Suprapubic skin (tissue), 4 donors: ENCODE data around the gene NRP1.

Experiments used
- EP300 ChIP-seq: sonication (generic); formaldehyde crosslinking; IDR thresholded peaks from one replicate; pipeline ENCODE4 v1.6.1; 2017; ENCODE audit warnings: antibody characterized with exemption
- POLR2A ChIP-seq, 2 donors: fragments of 450-650 bp; IDR thresholded peaks; one replicate each; pipeline ENCODE4 v1.6.1; 2017; ENCODE audit warnings: antibody characterized with exemption in 2 of 2, mild to moderate bottlenecking in 2 of 2, moderate library complexity in 2 of 2
- POLR2AphosphoS5 ChIP-seq, 3 donors: sonication (generic); formaldehyde crosslinking; IDR thresholded peaks; one replicate each; pipeline ENCODE4 v1.6.1; 2017; ENCODE audit warnings: antibody characterized with exemption in 3 of 3
- TF ChIP-seq, protein P1 (sequence below), 2 donors: fragments of 200-600 bp in 1 of 2; fragments of 450-650 bp in 1 of 2; sonication (generic) in 1 of 2; IDR thresholded peaks; one replicate each; pipeline ENCODE4 v1.5.1; 2016 to 2019; ENCODE audit warnings: antibody characterized with exemption in 2 of 2, mild to moderate bottlenecking in 1 of 2, moderate library complexity in 1 of 2

DNA sequence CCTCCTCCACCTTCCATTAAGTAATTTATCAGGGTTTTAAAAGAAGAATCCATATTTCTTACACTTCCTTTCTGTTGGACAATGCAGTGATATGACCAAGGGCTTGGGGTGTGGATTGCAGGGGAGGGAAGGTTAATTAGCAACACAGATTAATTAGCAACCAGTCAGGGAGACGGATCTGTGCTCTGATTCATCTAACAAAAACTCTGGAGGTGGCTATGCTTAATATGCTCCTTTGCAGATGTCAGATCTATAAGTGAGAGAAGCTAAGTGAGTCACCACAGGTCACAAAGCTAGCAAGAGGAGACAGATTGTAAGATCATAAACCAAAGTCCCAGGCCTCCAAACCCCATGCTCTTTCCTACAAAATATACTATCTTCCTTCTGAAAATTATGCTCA lies 197.7 kb downstream of the NRP1 start:
- TF ChIP-seq, protein P1, sequence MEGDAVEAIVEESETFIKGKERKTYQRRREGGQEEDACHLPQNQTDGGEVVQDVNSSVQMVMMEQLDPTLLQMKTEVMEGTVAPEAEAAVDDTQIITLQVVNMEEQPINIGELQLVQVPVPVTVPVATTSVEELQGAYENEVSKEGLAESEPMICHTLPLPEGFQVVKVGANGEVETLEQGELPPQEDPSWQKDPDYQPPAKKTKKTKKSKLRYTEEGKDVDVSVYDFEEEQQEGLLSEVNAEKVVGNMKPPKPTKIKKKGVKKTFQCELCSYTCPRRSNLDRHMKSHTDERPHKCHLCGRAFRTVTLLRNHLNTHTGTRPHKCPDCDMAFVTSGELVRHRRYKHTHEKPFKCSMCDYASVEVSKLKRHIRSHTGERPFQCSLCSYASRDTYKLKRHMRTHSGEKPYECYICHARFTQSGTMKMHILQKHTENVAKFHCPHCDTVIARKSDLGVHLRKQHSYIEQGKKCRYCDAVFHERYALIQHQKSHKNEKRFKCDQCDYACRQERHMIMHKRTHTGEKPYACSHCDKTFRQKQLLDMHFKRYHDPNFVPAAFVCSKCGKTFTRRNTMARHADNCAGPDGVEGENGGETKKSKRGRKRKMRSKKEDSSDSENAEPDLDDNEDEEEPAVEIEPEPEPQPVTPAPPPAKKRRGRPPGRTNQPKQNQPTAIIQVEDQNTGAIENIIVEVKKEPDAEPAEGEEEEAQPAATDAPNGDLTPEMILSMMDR (IDR thresholded peaks at IDR 0.05), result no peak
- TF ChIP-seq POLR2A (IDR thresholded peaks at IDR 0.05) (no peak), POLR2AphosphoS5 (IDR thresholded peaks at IDR 0.05) (no peak), EP300 (no peak)
